Adipose tissue (tissue), 3 donors: ENCODE results near the gene CHP2. TPM values are rescaled to one million over a fixed set of nuclear protein-coding genes. Genes with fewer than 3 reads are reported as not detected.

Source experiments
- H3K27ac ChIP-seq: one replicate; pipeline ENCODE4 v1.5.1; 2013; ENCODE audit warnings: low read depth, low read length
- WGBS, 3 donors: extraction: QIAGEN DNeasy Blood & Tissue Kit; methylation state at CpG; one replicate each; pipeline ENCODE4 v1.1.7; 2013; 5-methylcytosine and 5-hydroxymethylcytosine counted together
- polyA plus RNA-seq, 3 donors: library from polyadenylated mRNA; stranded (reverse); fragments of 200-250 nt; gene quantifications; one replicate each; pipeline ENCODE4 v1.2.3, GENCODE V29; 2013
- donor health status: healthy with polysubstance abuse.
- donor health status: Bipolar disorder and iron deficiency.
- donor health status: healthy.

CHP2 gene
- polyA plus RNA-seq, 3 donors: 0.05 to 0.09 TPM; not detected in 1

DNA sequence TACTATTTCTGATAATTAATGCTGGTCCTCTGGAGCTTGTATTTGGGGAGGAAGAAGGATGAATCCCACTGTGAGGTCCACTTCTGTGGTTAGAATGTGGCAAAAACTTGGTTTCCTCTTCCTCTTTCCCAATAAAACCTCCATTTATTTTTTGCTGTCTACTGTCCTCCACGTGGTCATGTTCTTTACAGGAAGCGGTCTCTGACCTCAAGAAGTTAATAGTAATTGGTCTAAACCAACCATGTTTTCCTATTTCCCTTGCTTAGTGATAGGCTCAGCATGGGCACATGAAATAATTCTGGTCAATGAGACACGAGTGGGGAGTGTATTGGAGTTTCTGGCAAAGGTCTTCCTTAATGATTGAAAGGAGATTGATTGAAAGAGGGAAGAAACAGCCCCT is 33.9 kb downstream of the CHP2 start:
- WGBS, 3 donors: 39 to 68% (median 41%) methylated on average over 3 of the region's 3 CpGs
- no peak overlapping the region for H3K27ac ChIP-seq

- no peak overlapping the region for H3K27ac ChIP-seq
- 69 to 84% (median 80%) methylated on average over 6 of the region's 6 CpGs for WGBS, 3 donors
Observed at GRCh38 chr16:23795378-23795777, 40.6 kb downstream of the CHP2 start.

GRCh38 chr16:23796941-23797340 is 42.1 kb downstream of the CHP2 start:
- no peak overlapping the region for H3K27ac ChIP-seq
- whole genome bisulfite sequencing, 3 donors: 68 to 84% (median 83%) methylated on average over 2 of the region's 2 CpGs

DNA sequence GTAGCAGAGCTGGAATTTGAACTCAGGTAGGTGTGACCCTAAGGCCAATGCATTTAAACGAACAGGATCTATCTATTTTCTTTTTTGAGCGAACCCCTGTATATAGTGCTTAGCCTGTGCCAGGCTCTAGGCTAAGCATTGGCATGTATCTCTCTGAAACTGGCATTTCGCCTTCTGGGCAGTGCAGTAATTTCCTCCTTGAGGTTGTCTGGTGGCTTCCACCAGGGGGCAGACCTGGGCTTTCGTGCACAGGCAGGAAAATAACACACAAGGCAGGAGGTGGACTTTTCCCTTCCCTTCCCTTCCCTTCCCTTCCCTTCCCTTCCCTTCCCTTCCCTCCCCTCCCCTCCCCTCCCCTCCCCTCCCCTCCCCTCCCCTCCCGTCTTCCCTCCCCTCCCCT is 46.6 kb downstream of the CHP2 start:
- no peak overlapping the region for H3K27ac ChIP-seq
- 7 to 14% (median 9%) methylated on average over 4 of the region's 5 CpGs for WGBS, 3 donors

DNA sequence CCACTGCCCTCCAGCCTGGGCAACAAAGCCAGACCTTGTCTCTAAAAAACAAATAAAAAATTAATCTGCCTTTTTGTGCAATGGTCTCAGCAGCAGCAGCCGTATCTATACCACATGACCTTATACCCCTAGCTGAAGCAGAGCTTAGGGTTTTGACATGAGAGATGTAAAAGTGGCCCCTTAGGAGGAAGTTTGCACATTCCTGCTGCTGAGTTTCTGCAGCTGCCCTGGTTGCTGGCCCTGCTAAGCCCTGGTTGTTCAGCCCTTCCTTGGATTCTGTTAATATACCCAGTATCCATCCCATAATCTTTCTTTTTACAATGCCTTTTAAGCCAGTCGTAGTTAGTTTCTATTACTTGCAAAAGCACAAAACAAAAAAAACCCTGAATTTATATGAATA is 48.0 kb downstream of the CHP2 start:
- 38 to 55% (median 55%) methylated on average over 2 of the region's 2 CpGs for WGBS, 3 donors

DNA sequence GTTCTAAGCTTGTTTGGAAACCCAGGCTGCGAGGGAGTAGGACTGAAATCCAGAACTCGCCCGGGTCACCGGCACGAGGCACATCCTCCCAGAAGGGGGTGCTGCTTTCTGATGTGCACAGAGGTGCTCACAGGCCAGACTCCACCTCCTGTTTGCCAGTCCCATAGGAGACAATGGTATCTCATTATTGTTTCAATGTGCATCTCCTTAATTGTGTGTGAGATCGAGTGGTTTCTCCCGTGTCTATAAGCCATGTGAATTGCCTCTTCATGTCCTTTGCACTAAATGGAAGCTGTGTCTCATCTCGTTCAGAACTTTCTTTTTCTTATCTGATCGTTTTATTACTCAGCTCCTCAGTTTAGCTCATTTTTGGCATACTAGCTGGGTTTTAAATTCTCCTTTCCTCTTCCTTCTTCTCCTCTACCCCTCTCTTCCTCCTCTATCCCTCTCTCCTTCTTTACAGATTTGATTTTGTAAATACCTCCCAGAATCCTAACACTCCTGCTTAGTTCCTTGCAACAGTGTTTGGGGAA is 48.8 kb downstream of the CHP2 start:
- no peak overlapping the region for H3K27ac ChIP-seq
- WGBS, 3 donors: 6 to 10% (median 6%) methylated on average over 9 of the region's 9 CpGs

More for the DNA sequence above, 48.0 kb downstream of the CHP2 start:
- no peak overlapping the region for H3K27ac ChIP-seq

- 31 to 39% (median 35%) methylated on average over 1 of the region's 1 CpG for WGBS, 3 donors
Observed at GRCh38 chr16:23807028-23807427, 52.2 kb downstream of the CHP2 start.

More at GRCh38 chr16:23807028-23807427, 52.2 kb downstream of the CHP2 start:
- no peak overlapping the region for H3K27ac ChIP-seq

Other genes with a start within 250 kb of the CHP2 start
- gene GGA2, start 244.5 kb upstream of the CHP2 start, polyA plus RNA-seq: 10 to 100 TPM; 17.6 to 33.4 (median 22.8) TPM
- gene EARS2, start 197.7 kb upstream of the CHP2 start, polyA plus RNA-seq: 10 to 100 TPM in 1 of 3 donors, 1 to 10 TPM in 2; 7.0 to 11.6 (median 9.0) TPM
- gene UBFD1, start 197.3 kb upstream of the CHP2 start, polyA plus RNA-seq: 10 to 100 TPM in 2 of 3 donors, 1 to 10 TPM in 1; 8.4 to 20.0 (median 14.3) TPM
- 100 to 1,000 TPM in 2 of 3 donors, 10 to 100 TPM in 1; 81.0 to 174 (median 116) TPM for gene NDUFAB1, start 158.7 kb upstream of the CHP2 start, polyA plus RNA-seq
- 1 to 10 TPM; 2.6 to 6.9 (median 5.4) TPM for gene PALB2, start 113.7 kb upstream of the CHP2 start, polyA plus RNA-seq
- 10 to 100 TPM in 1 of 3 donors, 1 to 10 TPM in 2; 9.2 to 19.8 (median 9.6) TPM for gene DCTN5, start 113.6 kb upstream of the CHP2 start, polyA plus RNA-seq
- gene PLK1, start 76.1 kb upstream of the CHP2 start, polyA plus RNA-seq: 1 to 10 TPM in 2 of 3 donors, under 1 TPM in 1; 0.76 to 3.3 (median 1.2) TPM
- 1 to 10 TPM in 1 of 3 donors, under 1 TPM in 2; 0.24 to 8.0 (median 0.34) TPM for gene ERN2, start 41.8 kb upstream of the CHP2 start, polyA plus RNA-seq
- 1 to 10 TPM in 2 of 3 donors, under 1 TPM in 1; 0.67 to 4.5 (median 3.1) TPM for gene PRKCB, start 81.0 kb downstream of the CHP2 start, polyA plus RNA-seq